Measurements from ENCODE around the gene LPP. TPM values are rescaled to one million over a fixed set of nuclear protein-coding genes. Genes with fewer than 3 reads are reported as not detected.

Gene LPP
- total and polyA plus RNA-seq, 2 donors from 2014 or later = 6.7 to 233 TPM

- no peak for TF ChIP-seq CTCF (IDR thresholded peaks at IDR 0.05; ENCODE audit: borderline replicate concordance, extremely low read depth, insufficient read depth)
- Histone ChIP-seq H3K4me3 (ENCODE audit: low read length in 3 of 3) (no peak overlapping the region), H3K27me3 (ENCODE audit: control insufficient read depth, insufficient read depth, low read length) (no peaks in the 10 kb centered on the region), H3K27ac (ENCODE audit: low read depth in 2 of 2, low read length in 2 of 2) (no peak overlapping the region), H3K9me3 (ENCODE audit: control insufficient read depth in 2 of 3, insufficient read depth in 1 of 3, low read length in 3 of 3) (no peaks in the 10 kb centered on the region), H3K9ac (ENCODE audit: low read length in 3 of 3) (no peak overlapping the region), H3K4me1 (ENCODE audit: control insufficient read depth in 2 of 3, insufficient read depth in 2 of 3, low read depth in 1 of 3, low read length in 3 of 3) (peaks cover 0 to 9% (median 4%) of the 10 kb centered on the region in 3 donors), H3K36me3 (ENCODE audit: control insufficient read depth in 2 of 3, insufficient read depth in 3 of 3, low read length in 3 of 3) (no peaks in the 10 kb centered on the region)
- FAIRE-seq = no peak
- intact Hi-C loops (cut with DNase I) = no loop called here
- no peak for DNase-seq
These were observed 100.6 kb downstream of the LPP start for GRCh38 chr3:188254520-188255070.

GRCh38 chr3:188255190-188255589, 101.2 kb downstream of the LPP start:
- Histone ChIP-seq H3K27me3 (ENCODE audit: control insufficient read depth, insufficient read depth, low read length) (no peaks in the 10 kb centered on the region), H3K9ac (ENCODE audit: low read length in 3 of 3) (no peak overlapping the region), H3K9me3 (ENCODE audit: control insufficient read depth in 2 of 3, insufficient read depth in 1 of 3, low read length in 3 of 3) (no peaks in the 10 kb centered on the region), H3K36me3 (ENCODE audit: control insufficient read depth in 2 of 3, insufficient read depth in 3 of 3, low read length in 3 of 3) (no peaks in the 10 kb centered on the region), H3K4me1 (ENCODE audit: control insufficient read depth in 2 of 3, insufficient read depth in 2 of 3, low read depth in 1 of 3, low read length in 3 of 3) (peaks cover 0 to 10% (median 4%) of the 10 kb centered on the region in 3 donors), H3K27ac (ENCODE audit: low read depth in 2 of 2, low read length in 2 of 2) (no peak overlapping the region), H3K4me3 (ENCODE audit: low read length in 3 of 3) (no peak overlapping the region)
- no peak for DNase-seq
- no peak for TF ChIP-seq CTCF (IDR thresholded peaks at IDR 0.05; ENCODE audit: borderline replicate concordance, extremely low read depth, insufficient read depth)
- intact Hi-C loops (cut with DNase I) = no loop called here
- no peak for FAIRE-seq

- H3K36me3 ChIP-seq (ENCODE audit: control insufficient read depth in 2 of 3, insufficient read depth in 3 of 3, low read length in 3 of 3) = no peaks in the 10 kb centered on the region
- H3K4me3 ChIP-seq (ENCODE audit: low read length in 3 of 3) = no peak overlapping the region
- H3K9ac ChIP-seq (ENCODE audit: low read length in 3 of 3) = no peak overlapping the region
- DNase-seq (no peak), FAIRE-seq (no peak)
- no peaks in the 10 kb centered on the region for H3K27me3 ChIP-seq (ENCODE audit: control insufficient read depth, insufficient read depth, low read length)
- intact Hi-C loops (cut with DNase I) = no loop called here
- TF ChIP-seq CTCF (IDR thresholded peaks at IDR 0.05; ENCODE audit: borderline replicate concordance, extremely low read depth, insufficient read depth) = no peak
- H3K9me3 ChIP-seq (ENCODE audit: control insufficient read depth in 2 of 3, insufficient read depth in 1 of 3, low read length in 3 of 3) = no peaks in the 10 kb centered on the region
- H3K27ac ChIP-seq (ENCODE audit: low read depth in 2 of 2, low read length in 2 of 2) = no peak overlapping the region
- H3K4me1 ChIP-seq (ENCODE audit: control insufficient read depth in 2 of 3, insufficient read depth in 2 of 3, low read depth in 1 of 3, low read length in 3 of 3) = peaks cover 0 to 10% (median 4%) of the 10 kb centered on the region in 3 donors
These were observed 102.8 kb downstream of the LPP start for GRCh38 chr3:188256758-188257157.

Measured in kidney (tissue), 14 donors.